Endothelial cell of umbilical vein (primary cell): ENCODE measurements around the gene LIPA. TPM values are rescaled to one million over a fixed set of nuclear protein-coding genes. Genes with fewer than 3 reads are reported as not detected.
"Not testable (repeated sequence)": the region's sequence is repeated elsewhere in the genome, so short reads cannot be mapped to it uniquely, and the experiment has no call there.

Experiments used
- BruUV-seq: library from RNA; stranded (reverse); fragments of 400-500 nt; replicated peaks from 2 replicates; lab custom pipeline; 2021; lab: Mats Ljungman, UMichigan
- CTCF ChIA-PET: fragments of 300-600, 350-600 bp; sonication (Branson Sonifier 250); formaldehyde crosslinking; loops from one replicate; lab custom pipeline; 2021; ENCODE audit warnings: antibody characterized with exemption, inconsistent platforms; lab: Charles Lee
- POLR2A ChIA-PET: fragments of 300-600, 350-600 bp; sonication (Branson Sonifier 250); formaldehyde crosslinking; loops from one replicate; lab custom pipeline; 2021; ENCODE audit warnings: antibody characterized with exemption, inconsistent platforms; lab: Charles Lee
- DNase-seq: peaks from one replicate; pipeline ENCODE4 v3.0.0-alpha.2; 2011; ENCODE audit warnings: low read depth, low spot score
- FAIRE-seq: peaks from 2 replicates; lab custom pipeline; 2011; peaks lifted over from hg19 to GRCh38; lab: Jason Lieb, UNC
- H2AFZ ChIP-seq: 2 replicates; pipeline ENCODE4 v1.6.0; 2012; ENCODE audit warnings: low read depth, low read length, control low read depth, inconsistent platforms
- H3K27ac ChIP-seq: 2 replicates; pipeline ENCODE4 v1.5.1; 2011; ENCODE audit warnings: low read depth, mild to moderate bottlenecking, control low read depth, low read length, moderate library complexity; ENCODE audit not compliant: insufficient read depth
- H3K27me3 ChIP-seq, 2 experiments: 2 replicates each; pipeline versions ENCODE4 v1.6.0 to v1.6.1; 2011; ENCODE audit warnings: low read length in 2 of 2, mixed read lengths in 1 of 2; ENCODE audit not compliant: control insufficient read depth in 2 of 2, insufficient read depth in 2 of 2
- H3K36me3 ChIP-seq, 2 experiments: 2 replicates in 1 of 2; 3 replicates in 1 of 2; pipeline ENCODE4 v1.5.1; 2011; ENCODE audit warnings: low read length in 2 of 2, mild to moderate bottlenecking in 1 of 2, moderate library complexity in 1 of 2; ENCODE audit not compliant: control insufficient read depth in 2 of 2, insufficient read depth in 2 of 2; ENCODE audit errors: extremely low read depth in 1 of 2
- H3K4me1 ChIP-seq: 3 replicates; pipeline ENCODE4 v1.5.1; 2011; ENCODE audit warnings: mild to moderate bottlenecking, low read length; ENCODE audit not compliant: control insufficient read depth, insufficient read depth; ENCODE audit errors: extremely low read depth
- H3K4me2 ChIP-seq: 2 replicates; pipeline ENCODE4 v1.6.1; 2011; ENCODE audit warnings: low read length, control low read depth, mixed read lengths; ENCODE audit not compliant: insufficient read depth
- H3K4me3 ChIP-seq, 3 experiments: fragments of 200-600 bp in 1 of 3; sonication (generic), shearing (Covaris generic) in 1 of 3; replicated peaks in 1 of 3; 2 replicates each; pipeline ENCODE4 v1.5.1; 2011 to 2016; ENCODE audit warnings: control low read depth in 3 of 3, low read length in 3 of 3, mild to moderate bottlenecking in 2 of 3, inconsistent platforms in 1 of 3, low read depth in 1 of 3, moderate library complexity in 1 of 3; ENCODE audit not compliant: insufficient read depth in 1 of 3
- H3K79me2 ChIP-seq: 2 replicates; pipeline ENCODE4 v1.6.0; 2012; ENCODE audit warnings: low read length, inconsistent platforms; ENCODE audit not compliant: control insufficient read depth, insufficient read depth
- H3K9ac ChIP-seq: replicated peaks from 2 replicates; pipeline ENCODE3; 2011; ENCODE audit warnings: low read length, control low read depth; ENCODE audit not compliant: insufficient read depth; ENCODE audit errors: extremely low read depth
- H3K9me1 ChIP-seq: replicated peaks from 3 replicates; pipeline ENCODE4 v1.6.0; 2011; ENCODE audit warnings: mild to moderate bottlenecking, low read length; ENCODE audit not compliant: control insufficient read depth, insufficient read depth; ENCODE audit errors: extremely low read depth
- H3K9me3 ChIP-seq: replicated peaks from 2 replicates; pipeline ENCODE4 v1.5.1; 2012; ENCODE audit warnings: low read length, inconsistent platforms; ENCODE audit not compliant: control insufficient read depth, insufficient read depth
- H4K20me1 ChIP-seq: replicated peaks from 2 replicates; pipeline ENCODE3; 2011; ENCODE audit warnings: mild to moderate bottlenecking, low read length; ENCODE audit not compliant: control insufficient read depth, insufficient read depth; ENCODE audit errors: extremely low read depth
- CTCF ChIP-seq, 2 donors: IDR thresholded peaks; 1 replicate in 1 of 2; 2 replicates in 1 of 2; pipeline ENCODE4 v1.5.1; 2011; ENCODE audit warnings: low read length in 2 of 2, mild to moderate bottlenecking in 2 of 2, moderate library complexity in 2 of 2, control low read depth in 1 of 2, inconsistent platforms in 1 of 2, low read depth in 1 of 2; ENCODE audit not compliant: insufficient read depth in 1 of 2; ENCODE audit errors: extremely low read depth in 1 of 2
- EZH2 ChIP-seq: IDR thresholded peaks from 2 replicates; pipeline ENCODE4 v1.6.1; 2012; ENCODE audit warnings: borderline replicate concordance, low read depth, mild to moderate bottlenecking, moderate library complexity, low read length, inconsistent platforms; ENCODE audit not compliant: severe bottlenecking
- FOS ChIP-seq: IDR thresholded peaks from 2 replicates; pipeline ENCODE4 v1.6.1; 2011; ENCODE audit warnings: mild to moderate bottlenecking, low read length, moderate library complexity, borderline replicate concordance; ENCODE audit not compliant: insufficient read depth
- GATA2 ChIP-seq: IDR thresholded peaks from 2 replicates; pipeline ENCODE4 v1.7.0; 2011; ENCODE audit warnings: low read depth, mild to moderate bottlenecking, moderate library complexity, mixed read lengths, low read length; ENCODE audit not compliant: insufficient read length, insufficient read depth
- JUN ChIP-seq: IDR thresholded peaks from 2 replicates; pipeline ENCODE4 v1.6.1; 2011; ENCODE audit warnings: borderline replicate concordance, low read depth; ENCODE audit not compliant: insufficient read length, insufficient read depth
- MAX ChIP-seq: IDR thresholded peaks from 2 replicates; pipeline ENCODE4 v1.6.1; 2011; ENCODE audit not compliant: insufficient read depth, insufficient read length
- MYC ChIP-seq: IDR thresholded peaks from one replicate; pipeline ENCODE4 v1.6.1; 2011; ENCODE audit warnings: mild to moderate bottlenecking, low read depth, low read length
- POLR2A ChIP-seq: IDR thresholded peaks from 2 replicates; pipeline ENCODE4 v1.6.1; 2012; ENCODE audit warnings: low read depth, mild to moderate bottlenecking, control low read depth, low read length
- POLR2AphosphoS5 ChIP-seq: IDR thresholded peaks from 2 replicates; pipeline ENCODE4 v1.6.1; 2012; ENCODE audit warnings: low read depth, mild to moderate bottlenecking, control low read depth, low read length, moderate library complexity; ENCODE audit not compliant: insufficient read depth
- dilution Hi-C: fragments of 300-500 bp; cut with MboI; formaldehyde crosslinking; loops from one replicate; pipeline ENCODE4 v1.15.0; 2019; ENCODE audit warnings: low sequenced_read_pairs; ENCODE audit not compliant: extremely low pct_ligation_motif_present
- intact Hi-C: fragments of 100-400 bp; cut with micrococcal nuclease; formaldehyde crosslinking; loops from one replicate; pipeline ENCODE4 v1.10.0; 2022
- polyA plus RNA-seq, 4 experiments: library from polyadenylated mRNA; depleted of rRNA in 3 of 4; stranded (reverse) in 3 of 4; unstranded in 1 of 4; fragments of >200 nt; gene quantifications; 2 replicates each; pipeline versions ENCODE4 v1.2.1 to v1.2.3, GENCODE V29; 2011 to 2012; ENCODE audit warnings: missing spikeins in 1 of 4
- total RNA-seq: library from RNA; stranded (reverse); gene quantifications from 2 replicates; pipeline ENCODE4 v1.2.3, GENCODE V29; 2021

The LIPA gene
- total and polyA plus RNA-seq, 2 donors (not counting 3 experiments of a cell fraction or from before 2014, with no cell fraction given): 24.0 to 41.1 TPM

- Histone ChIP-seq H3K4me1 (peaks cover 6% of the 10 kb centered on the region), H3K9me3 (no peaks in the 10 kb centered on the region), H3K9ac (no peak overlapping the region), H3K27ac (no peak overlapping the region), H2AFZ (no peak overlapping the region), H3K27me3 (no peaks in the 10 kb centered on the region), H3K4me3 (no peak overlapping the region), H4K20me1 (no peaks in the 10 kb centered on the region), H3K36me3 (no peaks in the 10 kb centered on the region), H3K4me2 (no peak overlapping the region), H3K79me2 (no peaks in the 10 kb centered on the region), H3K9me1 (no peaks in the 10 kb centered on the region)
- intact Hi-C loops: no loop called here
- dilution Hi-C loops: no loop called here
- TF ChIP-seq FOS: no peak
- no peak for TF ChIP-seq MYC
- TF ChIP-seq GATA2: no peak
- TF ChIP-seq POLR2AphosphoS5: no peak
- TF ChIP-seq EZH2: no peak
- TF ChIP-seq JUN: no peak
- TF ChIP-seq CTCF (IDR thresholded peaks at IDR 0.05; ENCODE audit: extremely low read depth in 1 of 2, insufficient read depth in 1 of 2, low read depth in 1 of 2, low read length in 2 of 2): no peak
- TF ChIP-seq MAX: no peak
- TF ChIP-seq POLR2A: no peak
- ChIA-PET CTCF (interaction anchor here (1.2 kb wide), 4 partner anchors 12 to 32 kb away, joined by 3 to 4 read pairs (median 4); no protein-coding TSS in a partner anchor), POLR2A (no interaction called here)
- BruUV-seq: no TSS peak
- DNase-seq: no peak
- no peak for FAIRE-seq
These were observed 2.6 kb downstream of the LIPA start for GRCh38 chr10:89248990-89249389.

- H2AFZ ChIP-seq, H3K4me1 ChIP-seq, H3K4me3 ChIP-seq, H3K27ac ChIP-seq, POLR2A ChIA-PET, H3K9ac ChIP-seq, DNase-seq, CTCF ChIA-PET, H3K4me2 ChIP-seq, H4K20me1 ChIP-seq, H3K79me2 ChIP-seq, dilution Hi-C loops, H3K36me3 ChIP-seq, H3K9me3 ChIP-seq, H3K9me1 ChIP-seq, H3K27me3 ChIP-seq, intact Hi-C loops, FAIRE-seq, BruUV-seq: not testable (repeated sequence)
These were observed 4.0 kb downstream of the LIPA start for GRCh38 chr10:89247623-89248022.
